GM18498 (cell line): ENCODE measurements around the gene RSRC1.
A peak's percentile ranks its signal among the peaks of the same experiment; 100 is the strongest.
"Not testable (repeated sequence)": the region's sequence is repeated elsewhere in the genome, so short reads cannot be mapped to it uniquely, and the experiment has no call there.

Experiments used
- ATAC-seq: cut with Tn5 transposase; IDR thresholded peaks from one replicate; pipeline ENCODE4 v1.9.1; 2021; ENCODE audit warnings: mild to moderate bottlenecking, moderate library complexity; ENCODE audit not compliant: unreplicated experiment

RSRC1 gene

GRCh38 chr3:158100681-158101080, 9.2 kb upstream of the RSRC1 start:
- ATAC-seq = no peak

DNA sequence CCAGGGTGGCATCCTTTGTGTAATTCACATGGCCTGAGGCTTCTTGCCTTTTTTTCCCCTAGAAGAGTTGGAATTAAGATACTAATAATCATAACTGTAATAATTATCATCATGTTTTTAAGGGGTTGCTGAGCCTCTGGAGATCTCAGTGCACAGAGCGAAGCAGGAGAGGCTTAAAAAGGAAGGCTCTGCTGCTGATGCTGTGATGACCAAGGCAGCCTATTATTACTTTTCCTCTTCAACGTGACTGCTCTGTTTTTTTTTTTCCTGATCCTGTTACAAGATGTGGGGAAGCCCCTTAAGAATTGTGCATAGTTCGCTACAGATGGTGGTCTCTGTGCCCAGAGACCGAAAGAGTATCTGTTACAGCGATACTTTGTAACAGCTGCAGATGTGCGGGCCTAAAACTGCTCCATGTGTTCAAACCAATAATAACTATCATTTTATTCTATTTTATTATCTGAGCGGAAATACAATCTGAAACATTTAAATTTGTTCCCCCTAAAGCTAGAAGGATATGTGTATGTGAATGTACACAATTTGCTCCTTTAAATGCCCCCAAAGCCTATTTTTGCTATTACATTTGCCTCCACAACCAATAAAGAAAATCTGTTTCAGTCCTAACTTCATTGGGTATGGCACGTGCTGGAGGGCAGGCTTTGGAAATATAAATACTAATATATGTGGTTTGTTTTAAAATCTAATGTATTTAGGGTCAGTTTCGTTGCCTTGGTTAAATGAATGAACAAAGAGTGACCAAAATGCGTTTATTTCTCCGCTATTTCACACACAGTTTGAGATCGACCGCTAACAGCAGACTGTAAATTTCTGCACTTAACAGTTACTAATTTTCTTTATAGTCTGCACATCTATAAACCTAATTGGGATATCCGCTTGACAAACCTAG, 8.3 kb upstream of the RSRC1 start:
- ATAC-seq = no peak

GRCh38 chr3:158102242-158103080, 7.4 kb upstream of the RSRC1 start:
- no peak for ATAC-seq

- peak; percentile 40 for ATAC-seq
Observed at GRCh38 chr3:158103081-158103886, 6.6 kb upstream of the RSRC1 start.

DNA sequence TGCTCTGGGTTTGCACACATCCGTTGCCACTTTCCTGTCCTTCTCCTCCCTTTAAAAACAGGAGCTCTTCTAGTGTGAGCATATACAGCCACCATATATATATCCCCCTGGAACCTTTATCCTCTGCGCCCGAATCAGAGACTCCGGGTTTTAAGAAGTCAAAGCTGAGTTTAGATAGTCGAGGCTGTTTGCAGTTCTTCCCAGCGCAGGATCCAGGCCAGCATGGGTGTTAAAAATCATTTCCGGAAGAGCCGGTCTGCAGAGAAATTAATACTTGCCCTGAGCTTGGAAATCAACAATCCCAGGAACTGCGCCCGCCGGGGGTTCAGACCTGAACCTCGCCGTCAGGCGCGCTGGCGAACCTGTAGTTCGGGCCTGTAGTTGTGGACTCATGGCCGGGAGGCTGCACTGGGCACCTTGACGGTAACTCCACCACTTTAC, 6.0 kb upstream of the RSRC1 start:
- ATAC-seq = no peak

DNA sequence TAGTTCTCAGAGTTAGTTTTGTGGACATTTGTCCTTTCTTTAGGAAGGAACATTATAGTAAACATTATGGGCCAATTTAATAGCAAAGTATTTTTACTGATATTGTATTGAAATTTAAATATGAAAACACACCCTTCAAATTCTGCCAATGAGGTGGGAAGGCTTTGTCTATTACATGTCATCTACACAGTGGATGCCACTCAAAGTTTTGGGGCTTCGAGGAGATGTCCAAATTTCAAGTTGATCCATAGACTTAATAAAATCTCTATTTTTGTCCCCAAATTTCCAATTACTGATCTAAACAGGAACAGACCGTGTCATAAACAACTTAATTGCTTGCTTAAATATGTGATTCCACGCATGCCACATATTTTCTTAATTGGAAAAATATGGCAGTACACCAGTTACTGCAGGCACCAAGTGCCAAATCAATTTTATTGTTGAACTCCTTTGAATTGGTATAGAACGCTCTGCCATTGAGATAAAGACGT, 5.4 kb upstream of the RSRC1 start:
- ATAC-seq = no peak

DNA sequence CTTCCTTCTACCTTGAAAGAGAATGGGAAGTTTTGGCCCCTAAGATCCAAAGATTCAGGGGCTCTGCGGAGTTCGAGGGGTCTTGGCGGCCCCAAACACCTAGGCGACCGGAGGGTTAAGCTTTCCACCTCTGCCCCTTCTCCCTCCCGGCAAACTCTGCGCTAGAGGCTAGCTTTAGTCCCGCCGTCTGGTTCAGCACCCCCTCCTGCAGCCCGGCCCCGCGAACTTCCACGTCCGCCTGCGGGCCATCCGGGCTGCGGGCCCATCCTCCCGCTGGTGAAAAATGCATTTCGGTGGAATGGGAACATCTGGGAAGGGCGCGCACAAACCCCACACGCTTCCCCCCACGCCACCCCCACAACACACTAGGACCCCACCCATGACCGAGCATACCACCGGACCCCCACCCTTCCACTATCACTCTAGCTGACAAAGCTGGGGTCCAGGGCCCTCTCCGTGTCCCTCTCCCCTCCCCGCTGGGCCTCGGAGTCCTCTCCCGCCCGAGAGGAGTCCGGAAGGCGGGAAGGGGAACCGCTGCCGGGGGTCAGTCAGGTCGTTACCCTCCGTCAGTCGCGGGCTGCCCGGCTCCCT, 4.7 kb upstream of the RSRC1 start:
- no peak for ATAC-seq

- no peak for ATAC-seq
Observed at GRCh38 chr3:158105710-158106253, 4.1 kb upstream of the RSRC1 start.

GRCh38 chr3:158106766-158107471, 3.0 kb upstream of the RSRC1 start:
- no peak for ATAC-seq

- ATAC-seq = no peak
Observed at GRCh38 chr3:158107605-158108444, 2.1 kb upstream of the RSRC1 start.

- no peak for ATAC-seq
Observed at GRCh38 chr3:158108445-158108985, 1.4 kb upstream of the RSRC1 start.

GRCh38 chr3:158109295-158109803, 540 bp upstream of the RSRC1 start:
- ATAC-seq = peak; percentile 8

DNA sequence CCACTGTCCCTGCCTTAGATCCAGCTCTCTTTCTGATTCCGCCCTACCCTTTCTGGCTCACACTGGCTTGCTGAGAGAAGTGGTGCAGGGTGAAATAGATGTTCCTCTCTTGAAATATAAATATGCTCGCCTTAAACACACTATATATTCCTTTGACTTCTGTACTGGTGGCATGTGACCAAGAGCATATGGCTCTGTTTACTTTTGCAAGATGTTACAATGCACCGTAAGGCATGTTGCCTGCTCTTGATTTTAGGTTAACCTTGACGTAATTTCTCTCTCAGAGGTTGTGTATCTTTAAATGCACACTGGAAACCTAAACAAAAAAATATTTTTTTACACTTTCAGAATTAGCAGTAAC, 749 bp downstream of the RSRC1 start:
- no peak for ATAC-seq

- ATAC-seq = no peak
Observed at GRCh38 chr3:158111861-158112260, 2.0 kb downstream of the RSRC1 start.

DNA sequence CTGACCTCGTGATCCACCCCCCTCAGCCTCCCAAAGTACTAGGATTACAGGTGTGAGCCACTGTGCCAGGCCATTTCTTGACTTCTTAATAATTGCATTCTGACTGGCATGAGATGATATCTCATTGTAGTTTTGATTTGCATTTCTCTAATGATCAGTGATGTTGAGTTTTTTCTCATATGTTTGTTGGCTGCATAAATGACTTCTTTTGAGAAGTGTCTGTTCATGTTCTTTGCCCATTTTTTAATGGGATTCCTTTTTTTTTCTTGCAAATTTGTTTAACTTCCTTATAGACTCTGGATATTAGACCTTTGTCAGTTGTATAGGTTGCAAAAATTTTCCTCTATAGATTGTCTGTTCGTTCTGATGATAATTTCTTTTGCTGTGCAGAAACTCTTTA, 3.7 kb downstream of the RSRC1 start:
- not testable (repeated sequence) for ATAC-seq

DNA sequence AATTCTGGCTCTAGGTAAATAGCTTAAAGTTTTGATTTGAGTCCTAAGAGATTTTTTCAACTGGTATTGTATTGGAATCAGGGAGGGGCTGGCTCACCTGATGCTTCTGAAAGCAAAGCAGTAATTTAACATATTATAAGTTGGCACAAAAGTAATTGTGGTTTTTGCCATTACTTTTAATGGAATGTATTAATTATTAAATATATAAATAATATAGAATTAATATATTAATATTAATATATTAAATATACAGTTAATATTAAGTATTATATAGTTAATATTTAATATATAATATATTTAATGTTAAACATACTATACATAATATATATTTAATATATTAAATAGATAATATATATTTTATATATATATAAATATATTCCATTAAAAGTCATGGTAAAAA, 10.4 kb downstream of the RSRC1 start:
- ATAC-seq = no peak

GRCh38 chr3:158121295-158121694, 11.4 kb downstream of the RSRC1 start:
- ATAC-seq = peak; percentile 87

DNA sequence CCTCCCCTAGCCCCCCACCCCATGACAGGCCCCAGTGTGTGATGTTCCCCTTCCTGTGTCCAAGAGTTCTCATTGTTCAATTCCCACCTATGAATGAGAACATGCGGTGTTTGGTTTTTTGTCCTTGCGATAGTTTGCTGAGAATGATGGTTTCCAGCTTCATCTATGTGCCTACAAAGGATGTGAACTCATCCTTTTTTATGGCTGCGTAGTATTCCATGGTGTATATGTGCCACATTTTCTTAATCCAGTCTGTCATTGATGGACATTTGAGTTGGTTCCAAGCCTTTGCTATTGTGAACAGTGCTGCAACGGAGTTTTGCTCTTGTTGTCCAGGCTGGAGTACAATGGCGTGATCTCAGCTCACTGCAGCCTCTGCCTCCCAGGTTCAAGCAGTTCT, 12.8 kb downstream of the RSRC1 start:
- ATAC-seq = not testable (repeated sequence)
